ENCODE results near the gene YJEFN3. TPM values are rescaled to one million over a fixed set of nuclear protein-coding genes. Genes with fewer than 3 reads are reported as not detected.

Gene YJEFN3
- total RNA-seq, 1 experiment from 2014 or later, result 25.3 TPM

GRCh38 chr19:19502281-19502680 lies 26.4 kb upstream of the YJEFN3 start:
- TF ChIP-seq EZH2phosphoT487 (IDR thresholded peaks at IDR 0.05; ENCODE audit: borderline replicate concordance) (no peak), POLR2A (IDR thresholded peaks at IDR 0.05; ENCODE audit: borderline replicate concordance, extremely low read depth, insufficient read depth, insufficient read length) (no peak), SIN3A (IDR thresholded peaks at IDR 0.05; ENCODE audit: low read depth) (no peak)
- BruUV-seq (replicated peaks), result no TSS peak
- Histone ChIP-seq H3K9me3 (ENCODE audit: control insufficient read depth in 1 of 2, insufficient read depth in 1 of 2, low read depth in 1 of 2, low read length in 2 of 2) (no peaks in the 10 kb centered on the region), H3K4me3 (replicated peaks in 1 of 2; ENCODE audit: low read depth in 1 of 2, low read length in 2 of 2) (no peak overlapping the region), H3K79me2 (ENCODE audit: insufficient read depth, low read length) (peaks cover 3% of the 10 kb centered on the region; the same call in 1 of the 2 replicates), H3K27me3 (ENCODE audit: insufficient read depth, low read length) (no peaks in the 10 kb centered on the region), H3K27ac (ENCODE audit: low read depth, low read length) (no peak overlapping the region), H2AFZ (ENCODE audit: low read depth, low read length, poor library complexity, severe bottlenecking) (no peak overlapping the region), H4K20me1 (ENCODE audit: insufficient read depth) (no peaks in the 10 kb centered on the region), H3K4me2 (ENCODE audit: low read length) (no peak overlapping the region), H3K36me3 (ENCODE audit: control insufficient read depth in 1 of 2, insufficient read depth in 2 of 2, low read length in 2 of 2) (peaks cover 18 to 47% of the 10 kb centered on the region in 2 experiments; a peak in 3 of 4 replicates), H3K4me1 (ENCODE audit: control insufficient read depth in 1 of 2, insufficient read depth in 2 of 2, low read length in 2 of 2) (no peaks in the 10 kb centered on the region), H3K9ac (ENCODE audit: low read length) (no peak overlapping the region), H3K9me2 (ENCODE audit: insufficient read depth) (no peaks in the 10 kb centered on the region)
- POLR2A ChIA-PET, result no interaction called here
- intact Hi-C loops (cut with micrococcal nuclease), result no loop called here
- no peak for DNase-seq (ENCODE audit: low read depth, low spot score)
- ATAC-seq, result no peak
- CTCF ChIA-PET, result interaction anchor here (0.6 kb wide), 1 partner anchor 82 kb away, joined by 3 read pairs; no protein-coding TSS in a partner anchor
- RAD21 ChIA-PET (ENCODE audit: low non-redundant PET in 1 of 2, low total read pairs in 2 of 2, uncharacterized antibody in 2 of 2, unreplicated experiment in 2 of 2), result no interaction called here

DNA sequence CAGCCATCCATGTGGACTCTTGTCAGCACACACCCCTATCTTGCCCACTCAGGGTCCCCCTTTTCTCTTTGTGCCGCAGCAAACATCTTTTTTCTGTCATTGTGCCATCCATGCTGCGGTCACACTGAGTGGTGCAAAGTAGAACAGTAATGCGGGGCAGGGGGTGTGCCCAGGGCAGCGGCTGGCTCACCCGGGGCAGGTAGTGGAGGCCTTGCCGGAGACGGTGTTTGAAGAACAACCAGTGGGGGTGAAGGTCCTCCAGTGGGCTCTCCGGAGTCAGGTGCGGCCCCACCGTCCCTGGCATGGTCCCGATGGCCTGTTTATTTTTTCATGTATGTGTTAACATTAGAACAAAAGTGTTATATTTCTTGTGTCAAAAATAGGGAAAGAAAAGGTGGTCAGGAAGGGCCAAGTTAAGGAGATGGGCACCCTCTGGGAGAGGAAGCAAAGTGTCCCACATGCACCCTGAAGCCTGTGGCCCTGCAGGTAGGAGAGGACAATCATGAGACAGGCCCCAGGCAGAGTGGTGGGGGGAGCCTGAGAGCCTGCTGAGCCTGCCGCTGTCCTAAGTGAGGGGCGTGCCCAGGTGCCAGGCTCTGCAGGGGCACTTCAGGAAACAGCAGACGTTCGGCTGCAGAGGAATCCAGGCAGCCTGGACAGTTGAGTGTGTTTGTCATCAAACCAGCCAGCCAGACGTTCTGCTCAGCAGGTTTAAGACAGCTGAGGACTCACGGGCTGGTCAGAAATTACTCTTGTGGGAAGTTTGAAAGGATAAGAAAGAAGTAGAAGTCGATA lies 25.7 kb upstream of the YJEFN3 start:
- CTCF ChIA-PET, result interaction anchor here (0.6 kb wide), 1 partner anchor 83 kb away, joined by 3 read pairs; no protein-coding TSS in a partner anchor
- H3K9ac ChIP-seq (ENCODE audit: low read length), result no peak overlapping the region
- no TSS peak for BruUV-seq (replicated peaks)

More for the DNA sequence above, 25.7 kb upstream of the YJEFN3 start:
- Histone ChIP-seq H3K4me3 (replicated peaks in 1 of 2; ENCODE audit: low read depth in 1 of 2, low read length in 2 of 2) (no peak overlapping the region), H3K4me1 (ENCODE audit: control insufficient read depth in 1 of 2, insufficient read depth in 2 of 2, low read length in 2 of 2) (no peaks in the 10 kb centered on the region), H3K79me2 (ENCODE audit: insufficient read depth, low read length) (no peaks in the 10 kb centered on the region), H3K9me2 (ENCODE audit: insufficient read depth) (no peaks in the 10 kb centered on the region), H4K20me1 (ENCODE audit: insufficient read depth) (no peaks in the 10 kb centered on the region), H2AFZ (ENCODE audit: low read depth, low read length, poor library complexity, severe bottlenecking) (no peak overlapping the region), H3K36me3 (ENCODE audit: control insufficient read depth in 1 of 2, insufficient read depth in 2 of 2, low read length in 2 of 2) (peaks cover 18 to 43% of the 10 kb centered on the region in 2 experiments; a peak in 3 of 4 replicates), H3K27ac (ENCODE audit: low read depth, low read length) (no peak overlapping the region), H3K4me2 (ENCODE audit: low read length) (no peak overlapping the region), H3K27me3 (ENCODE audit: insufficient read depth, low read length) (no peaks in the 10 kb centered on the region), H3K9me3 (ENCODE audit: control insufficient read depth in 1 of 2, insufficient read depth in 1 of 2, low read depth in 1 of 2, low read length in 2 of 2) (no peaks in the 10 kb centered on the region)
- ChIA-PET RAD21 (ENCODE audit: low non-redundant PET in 1 of 2, low total read pairs in 2 of 2, uncharacterized antibody in 2 of 2, unreplicated experiment in 2 of 2) (no interaction called here), POLR2A (no interaction called here)
- no peak for TF ChIP-seq CBX3 (IDR thresholded peaks at IDR 0.05; ENCODE audit: low read depth)
- intact Hi-C loops (cut with micrococcal nuclease), result no loop called here
- ATAC-seq, result no peak
- no peak for DNase-seq (ENCODE audit: low read depth, low spot score)
